CD4-positive, alpha-beta T cell treated with Interleukin-4 for 1 hour (primary cell): ENCODE data around the gene ATP6V0E1.
"Not testable (repeated sequence)": the region's sequence is repeated elsewhere in the genome, so short reads cannot be mapped to it uniquely, and the experiment has no call there.

ENCODE experiments used
- DNase-seq, 2 donors: peaks; one replicate each; pipeline ENCODE4 v3.0.0-alpha.2; 2020 to 2022

Gene ATP6V0E1

DNA sequence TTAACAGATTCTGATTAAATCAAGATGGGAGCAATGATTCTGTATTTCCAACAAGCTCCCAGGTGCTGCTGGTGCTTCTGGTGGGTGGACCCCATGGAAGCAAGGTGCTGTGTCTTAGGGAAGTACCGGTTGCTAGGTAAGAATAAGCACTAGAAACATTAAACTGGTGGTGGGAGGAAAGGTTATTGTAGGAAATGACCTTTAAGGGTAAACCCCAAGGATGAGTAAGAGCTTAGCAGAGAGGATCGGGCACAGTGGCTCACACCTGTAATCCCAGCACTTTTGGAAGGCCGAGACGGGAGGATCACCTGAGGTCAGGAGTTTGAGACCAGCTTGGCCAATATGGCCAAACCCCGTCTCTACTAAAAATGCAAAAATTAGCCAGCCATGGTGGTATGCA is 56.4 kb downstream of the ATP6V0E1 start:
- DNase-seq, result no peak

DNA sequence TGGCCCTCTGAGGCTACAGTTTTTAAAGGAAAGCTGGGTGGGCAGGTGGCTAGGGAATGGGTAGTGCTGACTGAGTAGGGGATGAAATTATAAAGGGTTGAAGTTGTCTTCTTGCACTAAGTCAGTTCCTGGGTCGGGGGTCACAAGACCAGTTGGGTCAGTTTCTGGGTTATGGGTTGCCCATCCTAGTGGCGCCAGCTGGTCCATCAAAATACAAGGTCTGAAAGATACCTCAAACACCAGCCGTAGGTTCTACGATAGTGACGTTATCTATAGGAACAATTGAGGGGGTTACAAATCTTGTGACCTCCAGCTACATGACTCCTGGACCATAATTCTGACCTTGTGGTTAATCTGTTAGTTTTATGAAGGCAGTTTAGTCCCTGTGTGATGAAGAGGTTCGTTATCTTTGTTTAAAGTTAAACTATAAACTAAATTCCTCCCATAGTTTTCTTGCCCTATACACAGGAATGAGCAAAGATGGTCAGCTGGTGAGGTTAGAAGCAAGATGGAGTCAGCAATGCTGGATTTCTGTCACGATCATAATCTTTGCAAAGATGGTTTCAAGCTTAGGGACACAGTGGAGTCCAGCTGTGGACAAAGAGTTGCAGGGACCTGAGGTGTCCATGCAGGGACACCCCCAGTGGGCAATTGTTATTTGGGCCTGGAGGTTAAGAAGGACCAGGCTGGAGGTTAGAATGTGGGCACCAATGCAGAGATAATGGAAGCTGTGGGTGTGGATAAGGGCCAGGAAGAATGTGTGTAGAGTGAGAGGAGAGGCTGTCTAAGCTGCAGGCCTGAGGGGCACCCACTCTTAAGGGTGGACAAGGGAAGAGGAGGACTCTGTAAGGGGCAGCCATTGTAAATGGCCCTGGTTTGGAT is 58.6 kb downstream of the ATP6V0E1 start:
- DNase-seq, result no peak

DNA sequence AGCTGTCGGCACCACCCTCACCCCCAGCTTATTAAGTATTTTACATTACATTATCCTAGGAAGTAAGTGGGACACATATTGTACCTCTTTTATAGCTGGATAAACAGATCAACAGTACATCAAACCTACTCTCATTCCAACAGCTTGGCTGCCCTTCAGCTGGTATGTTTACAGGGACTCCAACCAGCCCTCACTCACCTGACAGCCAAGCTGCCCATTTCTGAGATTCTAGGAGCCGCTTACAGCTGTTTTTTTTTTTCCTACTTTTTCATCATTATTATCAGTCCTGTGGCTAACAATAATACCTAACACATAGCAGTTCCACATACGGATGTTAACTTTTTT is 59.2 kb downstream of the ATP6V0E1 start:
- no peak for DNase-seq

DNA sequence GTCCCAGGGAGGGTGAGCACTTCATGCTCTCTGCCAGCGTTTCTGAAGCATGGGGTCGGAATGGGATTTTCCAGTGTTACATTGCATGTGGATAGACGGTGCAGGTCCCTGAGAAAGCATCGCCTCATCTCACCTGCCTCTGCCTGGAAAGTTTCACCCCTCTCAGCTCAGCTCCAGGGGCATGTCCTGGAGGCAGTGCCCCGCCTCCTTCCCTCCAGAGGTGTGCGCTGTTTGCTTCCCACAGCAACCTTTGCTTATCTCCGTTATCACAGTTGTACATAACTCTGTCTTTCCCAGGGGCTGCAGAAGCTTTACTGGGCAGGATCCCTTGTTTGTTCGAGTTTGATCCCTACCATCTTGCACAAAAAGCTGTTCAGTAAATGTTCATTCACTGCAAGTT is 61.9 kb downstream of the ATP6V0E1 start:
- no peak for DNase-seq

DNA sequence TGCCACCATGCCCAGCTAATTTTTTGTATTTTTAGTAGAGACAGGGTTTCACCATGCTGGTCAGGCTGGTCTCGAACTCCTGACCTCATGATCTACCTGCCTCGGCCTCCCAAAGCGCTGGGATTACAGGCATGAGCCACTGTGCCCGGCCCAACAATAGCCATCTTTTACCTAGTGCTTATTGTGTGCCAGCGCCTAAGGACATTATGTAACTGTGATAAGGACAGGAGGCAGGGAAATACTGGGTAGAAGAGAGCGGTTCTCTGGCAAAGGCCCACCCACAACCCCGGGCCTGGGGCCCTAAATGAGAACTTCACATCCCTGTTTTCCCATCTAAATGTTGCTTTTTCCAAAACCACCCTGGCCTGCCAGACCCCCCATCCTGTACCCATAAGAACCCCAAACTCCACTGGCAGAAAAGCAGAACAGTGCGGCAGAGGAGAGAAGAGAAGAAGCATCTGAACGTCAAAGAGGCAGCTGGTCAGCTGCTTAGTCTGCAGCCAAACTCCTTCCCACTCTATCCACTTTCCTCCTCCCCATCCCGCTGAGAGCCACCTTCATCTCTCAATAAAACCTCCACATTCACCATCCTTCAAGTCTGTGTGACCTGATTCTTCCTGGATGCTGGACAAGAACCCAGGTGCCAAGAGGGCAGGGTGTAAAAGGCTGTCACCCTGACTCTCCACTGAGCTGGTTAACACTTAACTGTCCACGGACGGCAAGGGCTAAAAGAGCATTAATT is 63.7 kb downstream of the ATP6V0E1 start:
- not testable (repeated sequence) for DNase-seq

DNA sequence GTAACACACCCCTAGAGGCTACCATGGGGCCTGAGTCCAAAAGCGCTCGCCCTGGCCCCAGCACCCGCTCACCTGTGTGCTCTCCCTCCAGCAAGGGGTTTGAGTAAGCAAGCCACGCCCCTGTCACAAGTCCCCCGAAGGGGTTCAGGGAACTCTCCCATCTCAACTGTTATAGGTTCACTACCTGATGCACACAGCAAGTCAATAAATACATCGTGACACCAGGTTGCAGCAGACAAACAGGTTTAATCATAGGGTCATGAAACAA is 64.2 kb downstream of the ATP6V0E1 start:
- DNase-seq, result no peak

DNA sequence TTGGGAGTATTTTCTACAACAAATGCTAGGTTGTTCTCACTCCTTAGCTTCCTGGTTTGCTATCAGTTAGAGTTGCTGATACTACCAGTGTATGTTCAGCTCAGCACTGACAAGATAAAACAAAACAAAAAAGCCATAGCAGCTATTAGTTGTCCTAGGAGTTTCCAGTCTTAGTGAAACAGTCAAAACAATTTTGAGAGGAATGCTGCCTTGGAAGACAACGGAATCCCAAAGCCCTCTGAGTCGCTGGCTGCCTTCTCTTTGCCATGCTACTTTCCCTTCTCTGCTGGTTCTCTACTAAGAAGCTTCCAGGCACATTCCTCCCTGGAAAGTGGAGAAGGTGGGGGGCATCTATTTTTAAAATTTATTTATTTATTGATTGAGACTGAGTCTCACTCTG is 67.2 kb downstream of the ATP6V0E1 start:
- DNase-seq, result no peak

DNA sequence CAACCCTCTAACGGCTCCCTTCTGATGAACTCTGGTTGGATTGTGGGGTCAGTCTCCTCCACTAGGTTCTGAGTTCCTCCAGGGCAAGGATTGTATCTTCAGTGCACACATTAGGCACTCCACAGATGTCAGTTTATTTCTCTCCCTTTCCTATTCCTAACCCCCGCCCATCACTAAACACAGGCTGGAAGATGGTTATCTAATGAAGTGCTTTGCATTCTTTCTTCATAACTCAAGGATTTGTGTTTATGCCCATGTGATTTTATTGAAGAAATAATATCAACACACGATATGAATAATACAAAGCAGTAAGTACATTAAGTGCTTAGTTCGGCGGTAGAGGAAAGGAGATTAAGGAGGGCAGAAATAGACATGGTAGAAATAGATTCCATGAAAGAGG is 68.2 kb downstream of the ATP6V0E1 start:
- no peak for DNase-seq

DNA sequence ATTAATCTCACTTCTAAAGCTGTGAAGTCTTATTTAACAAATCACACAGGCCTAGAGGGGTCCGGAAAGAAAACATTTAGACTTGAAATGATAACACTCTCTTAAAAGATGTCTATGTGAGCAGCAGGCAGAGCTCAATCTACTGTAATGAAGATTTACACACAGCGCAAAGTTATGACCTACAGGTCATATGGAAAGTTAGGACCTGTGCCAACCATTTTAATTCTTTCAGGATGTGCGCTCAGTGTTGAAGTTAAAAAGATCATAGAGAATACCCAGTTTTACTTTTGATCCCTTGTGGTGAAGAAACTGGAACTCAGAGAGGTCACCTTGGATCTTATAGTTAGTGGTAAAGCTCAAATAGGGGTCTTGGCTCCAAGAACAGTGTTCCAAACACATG is 69.5 kb downstream of the ATP6V0E1 start:
- no peak for DNase-seq

DNA sequence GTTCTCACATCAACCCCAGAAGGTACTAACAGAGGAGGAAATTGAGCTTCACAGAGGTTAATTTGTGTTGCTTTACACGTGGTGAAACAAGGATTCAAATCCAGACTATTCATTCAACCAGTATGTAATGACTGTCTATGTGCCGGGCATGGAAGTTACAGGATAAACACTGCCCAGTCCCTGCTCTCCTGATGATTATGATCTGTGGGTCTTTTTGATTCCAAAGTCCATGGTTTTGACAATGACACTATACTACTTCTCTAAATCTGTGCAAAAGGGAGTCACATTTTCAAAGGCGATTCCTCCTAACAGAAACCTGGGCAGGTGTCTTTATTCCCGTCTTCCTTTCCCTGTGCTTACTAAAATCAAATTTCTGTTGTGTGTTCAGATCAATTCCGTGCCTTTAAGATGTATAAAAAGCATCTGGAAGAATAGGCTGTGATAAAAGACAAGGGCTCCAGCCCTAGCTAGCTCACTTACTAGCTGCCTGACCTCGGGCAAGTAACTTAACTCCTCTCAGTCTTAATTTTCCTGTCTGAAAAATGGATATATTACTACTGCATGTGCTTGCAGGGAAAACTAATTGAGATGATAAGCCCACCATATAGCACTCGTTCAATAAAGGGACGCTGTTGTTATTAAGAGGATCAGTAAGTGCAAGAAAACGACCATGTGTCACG is 71.6 kb downstream of the ATP6V0E1 start:
- no peak for DNase-seq

DNA sequence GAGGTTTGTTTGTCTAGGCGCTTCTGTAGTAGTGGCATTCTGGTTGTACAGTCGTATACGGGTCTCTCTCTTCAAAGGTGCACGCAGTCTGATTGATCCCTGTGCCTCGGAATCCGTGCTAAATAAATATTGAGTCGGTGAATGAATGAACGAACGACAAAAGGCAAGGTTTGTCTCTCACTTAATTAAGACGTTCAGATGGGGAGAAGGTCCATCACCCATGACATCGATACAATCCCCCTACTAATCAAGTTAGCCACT is 72.1 kb downstream of the ATP6V0E1 start:
- no peak for DNase-seq

DNA sequence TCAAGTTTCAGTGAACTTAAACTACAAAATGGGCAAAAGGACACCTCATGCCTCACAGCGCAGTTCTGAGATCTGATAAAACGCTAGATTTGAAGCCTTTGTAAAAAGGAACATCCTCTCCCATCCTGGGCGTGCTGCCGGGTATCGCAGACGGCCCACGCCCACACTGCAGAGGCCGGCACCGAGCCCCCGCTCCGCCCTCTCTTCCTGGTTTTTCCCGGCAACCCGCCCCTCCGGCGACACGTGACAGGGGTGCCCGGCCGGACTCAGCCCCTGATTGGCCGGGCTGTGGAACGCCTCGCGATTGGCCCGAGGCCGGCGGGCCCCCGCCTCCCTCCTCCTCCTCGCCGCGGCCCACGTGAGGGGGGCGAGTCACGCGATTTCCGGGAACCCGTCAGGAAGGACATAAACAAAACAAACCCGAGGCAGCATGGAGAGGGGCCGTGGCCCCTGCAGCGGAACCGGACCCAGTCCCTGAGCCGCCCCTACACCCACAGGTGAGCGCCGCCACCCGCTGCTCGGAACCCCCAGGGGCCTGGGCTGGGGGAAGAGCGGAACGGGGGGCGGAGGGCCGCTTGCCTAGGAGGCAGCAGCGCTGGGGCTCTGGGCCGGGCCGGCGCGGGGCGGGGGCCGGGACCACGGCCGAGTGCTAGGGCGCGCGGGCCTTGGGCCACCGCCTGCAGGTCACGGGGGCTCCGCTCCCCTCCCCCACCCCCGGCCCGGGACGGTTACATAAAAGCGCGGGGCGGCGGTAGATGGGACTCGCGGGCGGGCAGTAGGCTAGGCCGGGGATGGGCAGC is 72.6 kb downstream of the ATP6V0E1 start, which contains the start of gene CREBRF:
CREBRF (plus strand) TSS at position 370 of the 800 bp plus-strand sequence. CDS start 24,424 bp downstream, outside the sequence.
- peak; percentile 97 for DNase-seq

DNA sequence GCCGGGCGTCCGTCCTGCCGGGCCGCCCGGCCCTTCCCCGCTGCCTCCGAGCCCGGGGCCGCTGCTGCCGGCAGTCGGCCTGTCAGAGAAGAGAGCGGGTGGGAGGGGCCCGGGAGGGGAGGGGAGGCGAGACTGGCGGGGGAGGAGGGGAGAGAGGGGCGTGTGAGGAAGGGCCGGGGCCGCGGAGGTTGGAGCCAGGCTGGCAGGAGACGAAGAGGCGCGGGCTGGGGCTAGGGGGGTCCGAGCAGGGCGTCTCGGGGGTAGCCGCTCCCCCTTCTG is 73.2 kb downstream of the ATP6V0E1 start:
- no peak for DNase-seq

DNA sequence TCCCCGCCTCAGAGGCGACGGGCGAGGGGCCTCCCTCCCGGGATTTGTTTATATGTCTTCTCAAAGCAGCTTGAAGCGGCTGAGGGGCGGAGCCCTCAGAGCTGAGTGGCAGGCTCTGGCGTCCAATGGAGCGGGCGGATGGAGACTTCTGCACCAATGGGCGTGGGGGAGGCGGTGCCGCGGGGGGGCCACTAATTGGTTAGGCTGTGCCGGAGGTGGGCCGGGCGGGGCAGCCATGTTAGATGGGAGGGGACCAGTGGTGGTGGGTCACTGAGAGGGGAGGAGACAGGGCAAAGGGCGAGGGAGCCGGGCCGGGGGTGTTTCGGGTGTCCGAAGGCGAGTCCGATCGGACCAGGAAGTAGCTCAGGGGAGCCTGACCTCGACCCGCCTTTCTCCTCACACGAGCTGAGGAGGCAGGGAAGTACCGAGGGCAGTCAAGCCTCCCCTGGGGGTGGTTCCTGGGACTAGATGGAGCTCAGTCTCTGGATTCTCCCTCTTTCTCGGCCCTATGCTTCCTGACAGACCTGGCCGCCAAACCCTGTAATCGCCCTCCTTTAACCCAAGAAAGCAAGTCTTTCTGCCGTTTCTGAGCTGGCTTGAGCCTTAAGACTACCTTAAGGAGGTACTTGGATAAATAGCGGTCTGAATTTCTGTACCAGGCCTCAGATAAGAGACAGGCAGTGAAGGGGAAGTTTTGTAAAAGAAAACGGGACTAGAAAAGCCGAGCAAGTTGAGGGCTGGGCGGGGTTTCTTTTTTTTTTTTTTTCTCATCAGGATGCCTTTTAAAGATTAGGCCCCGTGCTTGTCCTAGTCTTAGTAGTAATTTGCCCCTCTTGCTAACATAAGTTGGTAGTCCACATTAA is 73.7 kb downstream of the ATP6V0E1 start:
- DNase-seq, result peak; percentile 97 to 98

DNA sequence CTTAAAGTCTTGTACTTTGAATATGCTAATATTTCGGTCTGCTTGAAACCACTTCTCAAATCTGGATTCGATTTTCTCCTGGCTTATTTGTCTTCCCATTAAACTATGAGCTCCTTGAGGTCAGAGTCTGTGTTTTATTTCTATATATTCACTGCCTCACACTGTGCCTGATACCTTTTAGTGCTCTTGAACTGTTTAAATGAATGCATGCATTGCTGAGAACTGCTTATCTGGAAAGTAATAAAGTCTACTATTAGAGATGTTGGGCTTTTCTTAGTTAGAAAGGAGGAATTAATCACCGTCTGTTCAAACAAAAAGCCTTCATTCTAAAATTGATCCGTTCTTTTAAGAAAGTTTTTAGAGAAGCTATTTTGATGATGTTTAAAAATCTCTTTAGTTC is 78.6 kb downstream of the ATP6V0E1 start:
- DNase-seq, result no peak

DNA sequence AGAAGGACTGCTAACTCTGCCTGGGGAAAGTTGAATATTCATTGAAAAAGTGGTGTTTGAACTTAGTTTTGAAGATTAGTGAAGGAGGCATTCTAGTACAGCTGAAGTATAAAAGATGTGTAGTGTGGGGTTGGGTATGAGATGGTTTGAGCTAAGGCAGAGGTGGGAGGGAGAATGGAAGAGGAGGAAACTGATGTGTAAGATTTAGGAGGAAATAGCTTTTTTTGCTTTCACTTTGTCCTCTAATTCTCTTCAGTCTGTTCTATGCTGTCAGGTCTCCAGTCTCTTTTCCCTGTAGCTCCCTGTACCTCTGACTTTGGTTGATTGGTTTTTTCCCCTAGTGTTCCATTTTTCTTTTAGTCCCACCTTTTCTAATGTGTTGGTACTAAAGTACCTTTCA is 81.6 kb downstream of the ATP6V0E1 start:
- peak in 1 of 2 donors; percentile 14 for DNase-seq

DNA sequence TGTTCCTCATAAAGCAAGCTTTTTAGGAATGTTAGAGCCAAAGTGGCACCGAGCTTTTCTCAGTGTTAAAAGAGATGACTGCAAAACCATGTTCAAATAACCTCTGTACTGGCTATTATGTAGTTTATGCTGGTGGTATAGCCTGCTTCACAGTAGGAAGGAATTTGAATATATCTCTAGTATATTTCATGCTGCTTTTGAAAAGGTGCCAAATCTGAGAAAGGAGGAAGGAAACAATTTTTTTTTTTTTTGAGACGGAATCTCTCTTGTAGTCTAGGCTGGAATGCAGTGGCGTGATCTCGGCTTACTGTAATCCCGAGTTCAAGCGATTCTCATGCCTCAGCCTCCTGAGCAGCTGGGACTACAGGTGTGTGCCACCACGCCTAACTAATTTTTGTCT is 86.1 kb downstream of the ATP6V0E1 start:
- DNase-seq, result no peak

DNA sequence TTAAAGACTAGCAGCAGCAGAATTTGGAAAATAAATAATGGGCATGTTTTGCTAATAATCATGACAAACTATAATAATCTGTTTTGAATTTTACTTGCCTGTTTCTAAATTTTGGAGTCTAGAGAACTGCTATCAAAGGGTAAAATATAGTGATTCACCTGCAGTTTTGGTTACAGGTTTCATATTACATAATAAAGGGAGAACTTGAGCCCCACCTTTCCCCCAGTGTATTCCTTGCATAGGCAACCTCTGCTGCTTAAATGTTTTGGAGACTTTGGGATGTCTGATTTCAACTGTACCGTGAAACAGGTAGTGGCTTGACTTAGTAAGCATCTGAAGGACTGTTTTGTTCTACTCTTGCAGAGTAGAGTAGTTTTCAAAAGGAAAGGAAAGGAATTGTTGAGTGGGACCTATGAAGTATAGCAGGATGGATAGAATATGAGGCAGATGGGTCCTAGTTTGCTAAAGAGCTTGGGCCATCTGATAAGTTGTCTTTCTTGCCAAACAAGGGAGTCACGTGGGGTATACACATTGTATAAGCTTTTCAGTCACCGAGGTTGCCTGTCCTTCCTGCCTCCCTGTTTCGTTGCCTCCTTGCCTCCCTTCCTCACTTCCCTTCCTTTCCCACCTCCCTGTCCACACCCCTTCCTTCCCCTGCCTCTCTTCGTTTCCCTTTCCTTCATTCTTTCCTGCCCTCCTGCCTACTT is 91.7 kb downstream of the ATP6V0E1 start:
- no peak for DNase-seq

DNA sequence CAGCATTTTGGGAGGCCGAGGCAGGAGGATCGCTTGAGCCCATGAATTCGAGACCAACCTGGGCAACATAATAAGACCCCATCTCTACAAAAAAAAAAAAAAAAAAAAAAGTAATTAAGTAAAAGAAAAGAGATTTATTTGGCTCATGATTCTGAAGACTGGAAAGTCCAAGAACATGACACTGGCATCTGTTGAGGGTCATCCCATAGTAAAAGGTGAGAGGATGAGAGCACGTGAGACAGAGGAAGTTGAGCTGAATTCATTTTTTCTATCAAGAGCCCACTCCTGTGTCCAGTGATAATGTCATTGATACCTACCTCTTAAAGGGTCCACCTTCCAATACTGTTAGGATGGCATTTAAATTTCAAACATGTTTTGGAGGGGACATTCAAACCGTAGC is 92.4 kb downstream of the ATP6V0E1 start:
- DNase-seq, result no peak

DNA sequence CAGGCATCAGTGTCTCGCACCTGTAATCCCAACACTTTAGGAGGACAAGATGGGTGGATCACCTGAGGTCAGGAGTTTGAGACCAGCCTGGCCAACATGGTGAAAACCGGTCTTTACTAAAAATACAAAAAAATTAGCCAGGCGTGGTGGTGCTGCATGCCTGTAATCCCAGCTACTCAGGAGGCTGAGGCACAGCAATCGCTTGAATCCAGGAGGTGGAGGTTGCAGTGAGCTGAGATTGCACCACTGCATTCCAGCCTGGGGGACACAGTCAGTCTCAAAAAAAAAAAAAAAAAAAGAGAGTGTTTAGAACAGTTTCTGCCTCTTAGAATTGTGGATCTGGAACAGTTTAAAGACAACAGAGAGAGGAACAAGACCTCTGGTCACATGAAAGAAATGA is 92.9 kb downstream of the ATP6V0E1 start:
- DNase-seq, result not testable (repeated sequence)

DNA sequence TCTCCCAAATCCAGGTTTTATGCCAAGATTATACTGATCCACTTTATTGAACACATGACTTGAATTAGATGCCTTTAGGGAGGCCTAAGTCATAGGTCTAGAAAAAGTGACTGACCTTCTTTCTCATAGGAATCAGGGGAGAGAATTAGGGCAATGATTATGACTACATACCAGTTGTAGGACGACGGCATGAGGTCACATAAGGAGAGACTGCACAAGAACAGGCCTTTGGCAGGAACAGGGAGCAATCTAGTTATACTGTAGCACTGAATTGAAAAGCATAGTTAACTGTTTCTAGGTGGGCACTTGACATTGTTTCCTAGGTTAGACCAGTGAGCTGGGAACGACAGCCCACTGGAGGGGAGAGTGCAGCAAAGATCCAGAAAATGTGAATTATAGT is 95.3 kb downstream of the ATP6V0E1 start:
- DNase-seq, result no peak
